ENCODE data around the gene JPH3.

The JPH3 gene

GRCh38 chr16:87602001-87602775 lies at the start of gene JPH3:
JPH3 (plus strand) TSS chr16:87602508; CDS start chr16:87603147, 639 bp downstream.
- DNase-seq, result no peak

GRCh38 chr16:87552772-87553573 lies 49.3 kb upstream of the JPH3 start:
- no peak for DNase-seq

- DNase-seq, result no peak
These were observed 47.4 kb upstream of the JPH3 start for GRCh38 chr16:87554754-87555427.

- no peak for DNase-seq
These were observed 46.7 kb upstream of the JPH3 start for GRCh38 chr16:87555647-87556046.

GRCh38 chr16:87556941-87557459 lies 45.3 kb upstream of the JPH3 start:
- DNase-seq, result no peak

GRCh38 chr16:87558682-87559081 lies 43.6 kb upstream of the JPH3 start:
- DNase-seq, result no peak

GRCh38 chr16:87559945-87560344 lies 42.4 kb upstream of the JPH3 start:
- no peak for DNase-seq

- DNase-seq, result no peak
These were observed 41.7 kb upstream of the JPH3 start for GRCh38 chr16:87560428-87561199.

- DNase-seq, result no peak
These were observed 40.9 kb upstream of the JPH3 start for GRCh38 chr16:87561200-87562105.

- DNase-seq, result no peak
These were observed 40.1 kb upstream of the JPH3 start for GRCh38 chr16:87562201-87562600.

GRCh38 chr16:87563022-87563421 lies 39.3 kb upstream of the JPH3 start:
- DNase-seq, result no peak

- DNase-seq, result no peak
These were observed 38.4 kb upstream of the JPH3 start for GRCh38 chr16:87563714-87564523.

GRCh38 chr16:87564524-87564778 lies 37.9 kb upstream of the JPH3 start:
- DNase-seq, result no peak

GRCh38 chr16:87569601-87570571 lies 32.4 kb upstream of the JPH3 start:
- no peak for DNase-seq

GRCh38 chr16:87570572-87570937 lies 31.8 kb upstream of the JPH3 start:
- no peak for DNase-seq

- DNase-seq, result no peak
These were observed 31.1 kb upstream of the JPH3 start for GRCh38 chr16:87570938-87571867.

GRCh38 chr16:87571868-87572244 lies 30.5 kb upstream of the JPH3 start:
- no peak for DNase-seq

- no peak for DNase-seq
These were observed 29.3 kb upstream of the JPH3 start for GRCh38 chr16:87572959-87573358.
